GM21447 (cell line): Measurements from ENCODE around the gene KRTAP5-6.

ENCODE experiments used
- ATAC-seq: cut with Tn5 transposase; IDR thresholded peaks from one replicate; pipeline ENCODE4 v1.9.1; 2021; ENCODE audit not compliant: unreplicated experiment

KRTAP5-6 gene

GRCh38 chr11:1732418-1733008, 35.5 kb downstream of the KRTAP5-6 start:
- ATAC-seq: no peak

- ATAC-seq: no peak
Observed at GRCh38 chr11:1733009-1733715, 36.2 kb downstream of the KRTAP5-6 start.

GRCh38 chr11:1733716-1734640, 37.0 kb downstream of the KRTAP5-6 start:
- ATAC-seq: no peak

GRCh38 chr11:1734641-1735081, 37.7 kb downstream of the KRTAP5-6 start:
- no peak for ATAC-seq

GRCh38 chr11:1735271-1735670, 38.3 kb downstream of the KRTAP5-6 start:
- ATAC-seq: no peak

- no peak for ATAC-seq
Observed at GRCh38 chr11:1736447-1736992, 39.5 kb downstream of the KRTAP5-6 start.

GRCh38 chr11:1737080-1737757, 40.2 kb downstream of the KRTAP5-6 start:
- no peak for ATAC-seq

GRCh38 chr11:1738380-1738779, 41.4 kb downstream of the KRTAP5-6 start:
- no peak for ATAC-seq

DNA sequence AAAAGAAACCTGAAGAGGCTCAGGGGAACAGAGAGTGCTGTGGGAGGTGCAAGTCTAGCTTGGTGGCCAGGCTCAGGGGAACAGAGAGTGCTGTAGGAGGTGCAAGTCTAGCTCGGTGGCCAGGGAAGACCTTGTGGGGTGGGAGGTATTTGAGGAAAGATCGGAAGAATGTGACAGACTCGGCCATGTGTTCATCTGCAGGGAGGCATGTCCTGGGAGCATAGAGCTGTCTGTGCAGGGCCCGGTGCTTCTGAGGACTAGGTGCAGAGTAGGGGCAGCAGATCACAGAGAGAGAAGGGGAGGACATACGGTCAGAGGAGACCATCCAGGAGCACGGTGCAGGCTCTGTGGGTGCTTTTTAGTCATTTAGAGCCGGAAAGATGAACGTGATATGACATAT, 42.6 kb downstream of the KRTAP5-6 start:
- no peak for ATAC-seq

DNA sequence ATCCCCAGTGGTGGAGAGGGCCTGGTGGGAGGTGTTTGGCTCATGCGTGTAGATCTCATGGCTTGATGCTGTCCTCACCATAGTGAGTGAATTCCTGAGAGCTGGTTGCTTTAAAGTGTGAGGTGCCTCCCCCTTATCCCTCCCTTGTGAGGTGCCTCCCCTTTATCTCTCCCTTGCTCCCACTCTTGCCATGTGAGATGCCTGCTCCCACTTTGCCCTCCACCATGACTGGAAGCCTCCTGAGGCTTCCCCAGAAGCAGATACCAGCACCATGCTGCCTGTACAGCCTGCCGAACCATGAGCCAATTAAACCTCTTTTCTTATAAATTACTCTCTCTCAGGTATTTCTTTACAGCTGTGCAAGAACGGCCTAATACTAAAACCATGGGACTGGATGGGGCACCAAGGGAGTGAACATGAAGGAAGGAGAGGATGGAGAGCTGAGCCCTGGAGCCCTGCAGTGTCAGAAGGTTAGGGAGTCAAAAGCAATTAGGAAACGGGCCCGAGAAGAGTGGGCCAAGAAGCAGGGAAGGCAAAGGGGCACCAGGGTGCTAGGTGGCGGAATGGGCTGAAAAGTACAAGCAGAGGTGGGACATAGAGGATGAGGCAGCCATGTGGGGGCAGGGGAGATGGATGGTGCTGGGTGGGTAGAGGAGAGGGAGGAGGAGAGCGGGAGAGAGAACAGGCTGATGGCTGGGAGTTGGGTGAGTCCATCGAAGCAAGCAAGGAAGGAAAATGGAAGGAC, 44.0 kb downstream of the KRTAP5-6 start:
- ATAC-seq: no peak

GRCh38 chr11:1741741-1742140, 44.7 kb downstream of the KRTAP5-6 start:
- no peak for ATAC-seq

DNA sequence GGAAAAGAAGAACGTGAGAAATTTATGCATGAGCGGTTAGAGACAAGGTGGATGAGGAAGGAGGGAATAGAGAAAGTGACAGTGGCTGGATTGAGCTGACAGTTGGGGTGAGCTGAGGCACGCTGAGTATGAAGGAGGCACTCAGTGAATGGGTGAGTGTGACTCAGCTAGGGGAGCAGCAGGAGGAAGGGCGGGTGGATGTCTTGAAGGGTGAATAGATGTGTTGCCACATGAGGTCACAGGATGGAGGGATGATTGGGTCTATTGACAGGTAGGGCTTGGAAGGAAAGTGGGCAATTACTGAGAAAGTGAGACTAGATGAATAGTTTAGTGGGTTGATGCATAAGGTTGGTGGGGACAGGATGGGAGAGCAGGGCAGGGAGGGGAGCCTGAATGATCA, 45.4 kb downstream of the KRTAP5-6 start:
- ATAC-seq: no peak

DNA sequence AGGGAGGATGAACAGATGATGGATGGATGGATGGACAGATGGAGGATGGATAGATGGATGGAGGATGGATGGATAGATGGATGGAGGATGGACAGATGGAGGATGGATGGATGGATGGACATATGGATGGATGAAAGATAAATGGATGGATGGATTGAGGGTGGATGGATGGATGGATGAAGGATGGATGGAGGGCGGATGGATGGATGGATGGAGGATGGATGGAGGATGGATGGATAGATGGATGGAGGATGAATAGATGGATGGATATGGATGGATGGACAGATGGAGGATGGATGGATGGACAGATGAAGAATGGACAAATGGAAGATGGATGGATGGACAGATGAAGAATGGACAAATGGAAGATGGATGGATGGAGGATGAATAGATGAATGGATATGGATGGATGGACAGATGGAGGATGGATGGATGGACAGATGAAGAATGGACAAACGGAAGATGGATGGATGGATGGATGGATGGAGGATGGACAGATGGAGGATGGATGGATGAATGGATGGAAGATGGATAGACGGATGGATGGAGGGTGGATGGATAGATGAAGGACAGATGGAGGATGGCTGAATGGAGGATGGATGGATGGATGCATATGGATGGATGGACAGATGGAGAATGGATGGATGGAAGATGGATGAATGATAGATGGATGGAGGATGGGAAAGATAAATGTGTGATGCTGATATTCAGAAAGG, 46.0 kb downstream of the KRTAP5-6 start:
- ATAC-seq: no peak

DNA sequence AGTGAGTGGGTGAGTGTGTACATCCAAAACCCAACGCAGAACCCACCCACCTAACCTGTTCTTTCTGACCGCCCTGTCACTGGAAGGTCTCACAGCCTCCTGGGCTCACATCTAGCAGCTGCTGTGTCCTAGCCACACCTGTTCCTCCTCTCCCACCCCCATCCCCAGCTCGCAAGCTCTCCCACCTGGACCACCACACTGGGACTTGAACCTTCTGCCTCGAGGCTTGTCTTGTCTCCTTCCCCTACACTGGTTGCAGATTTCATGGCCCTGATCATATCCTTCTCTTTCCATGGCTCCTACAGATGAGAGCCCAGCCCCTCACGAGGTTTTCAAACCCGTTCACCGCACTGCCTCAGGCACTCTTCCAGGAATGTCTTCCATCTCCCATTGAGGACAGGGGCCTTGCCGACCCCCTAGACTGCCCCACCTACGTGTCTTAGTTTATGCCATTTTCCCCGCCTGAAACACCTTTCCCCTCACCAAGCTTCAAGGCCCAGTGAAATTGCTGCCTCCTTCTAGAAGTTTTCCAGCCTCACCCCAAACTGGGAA, 46.7 kb downstream of the KRTAP5-6 start:
- ATAC-seq: no peak

DNA sequence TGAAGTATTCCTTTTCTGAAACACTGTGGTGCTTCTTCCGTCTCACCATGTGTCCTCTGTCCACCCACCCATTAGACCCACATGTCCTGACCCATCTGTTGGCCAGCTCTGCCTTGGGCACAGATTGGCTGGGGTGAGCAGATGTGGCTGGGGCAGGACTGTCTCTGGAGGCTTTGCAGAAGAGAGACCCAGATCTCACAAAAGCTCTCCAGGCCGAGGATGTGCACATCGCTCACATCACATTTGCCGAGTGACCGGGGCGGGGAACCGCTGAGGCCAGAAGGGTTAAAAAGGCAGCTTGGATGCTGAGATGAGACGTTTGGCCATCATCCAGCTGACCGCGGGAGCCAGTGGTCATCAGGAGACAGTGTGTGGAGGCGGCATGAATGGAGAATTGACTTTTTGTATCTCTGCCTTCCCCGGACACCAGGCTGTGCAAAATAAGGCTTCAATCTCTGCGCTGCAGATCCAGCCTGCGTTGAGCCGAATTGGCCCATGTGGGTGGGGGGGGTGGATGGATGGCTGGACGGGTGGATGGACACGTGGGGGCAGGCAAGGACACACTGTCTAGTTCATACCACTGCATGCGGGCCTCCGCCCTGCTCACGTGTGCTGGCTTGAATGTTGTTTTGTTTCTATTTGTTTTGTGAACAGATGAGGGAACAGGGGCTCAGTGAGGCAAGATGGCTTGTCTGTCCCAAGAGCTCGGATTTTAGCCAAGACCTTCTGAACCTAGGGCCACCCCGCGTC, 47.3 kb downstream of the KRTAP5-6 start:
- no peak for ATAC-seq

GRCh38 chr11:1744891-1745700, 48.1 kb downstream of the KRTAP5-6 start:
- no peak for ATAC-seq

- ATAC-seq: no peak
Observed at GRCh38 chr11:1745701-1746320, 48.8 kb downstream of the KRTAP5-6 start.
